Measurements from ENCODE around the gene PTTG1. TPM values are rescaled to one million over a fixed set of nuclear protein-coding genes. Genes with fewer than 3 reads are reported as not detected.

Gene PTTG1
- total and polyA plus RNA-seq, 2 donors, result 72.9 to 179 TPM

DNA sequence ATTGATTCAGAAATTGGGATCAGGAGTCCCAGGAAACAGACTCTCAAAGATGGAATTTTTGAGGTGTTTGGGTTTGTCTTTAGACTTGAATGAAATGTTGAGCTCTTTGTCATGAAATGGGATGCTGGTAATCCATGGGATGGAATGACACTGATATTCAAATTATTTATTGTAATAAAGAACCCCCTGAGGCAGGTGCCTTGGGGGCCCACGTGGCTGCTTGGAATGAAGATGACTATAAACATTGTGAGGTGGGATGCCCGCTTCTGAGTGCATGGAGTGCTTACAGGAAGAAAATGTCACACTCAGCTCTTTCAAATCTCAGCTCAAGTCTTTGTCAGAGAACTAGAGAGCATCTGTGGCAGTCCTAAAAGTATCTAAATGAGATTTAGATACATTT lies 41.6 kb upstream of the PTTG1 start:
- WGBS, result 95% methylated on average over 2 of the region's 2 CpGs
- no peak overlapping the region for H3K27ac ChIP-seq (ENCODE audit: low read depth in 1 of 2, low read length in 1 of 2)
- no peaks in the 10 kb centered on the region for H3K27me3 ChIP-seq (ENCODE audit: control insufficient read depth in 2 of 2, insufficient read depth in 1 of 2, low read length in 1 of 2)
- no peaks in the 10 kb centered on the region for H3K36me3 ChIP-seq (ENCODE audit: control insufficient read depth in 2 of 2, insufficient read depth in 2 of 2, low read length in 1 of 2)
- DNase-seq (ENCODE audit: low read depth in 6 of 9, low spot score in 9 of 9), result no peak
- H3K9me3 ChIP-seq (ENCODE audit: control insufficient read depth in 2 of 2, insufficient read depth in 1 of 2, low read length in 1 of 2), result no peaks in the 10 kb centered on the region
- H3K4me1 ChIP-seq (ENCODE audit: control insufficient read depth in 2 of 2, insufficient read depth in 2 of 2, low read length in 2 of 2), result no peaks in the 10 kb centered on the region
- no peak overlapping the region for H3K4me3 ChIP-seq (ENCODE audit: low read length in 2 of 2)

DNA sequence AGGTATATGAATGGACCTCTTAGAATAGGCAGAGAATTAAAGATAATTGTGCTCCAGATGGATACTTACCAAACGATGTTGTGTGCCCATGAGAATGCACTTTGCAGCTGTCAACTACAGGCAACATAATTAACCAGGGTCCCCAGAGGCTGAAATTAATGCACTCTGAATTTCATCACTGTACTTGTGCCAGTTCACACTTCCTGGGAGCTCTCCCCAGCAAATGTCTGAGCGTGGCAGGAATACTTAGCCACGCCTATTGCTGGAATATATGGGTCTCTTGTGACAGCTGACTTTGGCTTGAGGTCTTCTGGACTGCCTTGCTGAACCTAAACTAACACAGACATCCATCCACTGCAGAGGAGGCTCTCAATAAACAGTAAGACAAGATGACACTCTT lies 39.3 kb upstream of the PTTG1 start:
- WGBS, result 94% methylated on average over 3 of the region's 3 CpGs
- Histone ChIP-seq H3K27ac (ENCODE audit: low read depth in 1 of 2, low read length in 1 of 2) (no peak overlapping the region), H3K4me1 (ENCODE audit: control insufficient read depth in 2 of 2, insufficient read depth in 2 of 2, low read length in 2 of 2) (no peaks in the 10 kb centered on the region), H3K27me3 (ENCODE audit: control insufficient read depth in 2 of 2, insufficient read depth in 1 of 2, low read length in 1 of 2) (no peaks in the 10 kb centered on the region), H3K9me3 (ENCODE audit: control insufficient read depth in 2 of 2, insufficient read depth in 1 of 2, low read length in 1 of 2) (peaks cover 0 to 4% of the 10 kb centered on the region in 2 donors), H3K36me3 (ENCODE audit: control insufficient read depth in 2 of 2, insufficient read depth in 2 of 2, low read length in 1 of 2) (no peaks in the 10 kb centered on the region), H3K4me3 (ENCODE audit: low read length in 2 of 2) (no peak overlapping the region)
- DNase-seq (ENCODE audit: low read depth in 6 of 9, low spot score in 9 of 9), result no peak

DNA sequence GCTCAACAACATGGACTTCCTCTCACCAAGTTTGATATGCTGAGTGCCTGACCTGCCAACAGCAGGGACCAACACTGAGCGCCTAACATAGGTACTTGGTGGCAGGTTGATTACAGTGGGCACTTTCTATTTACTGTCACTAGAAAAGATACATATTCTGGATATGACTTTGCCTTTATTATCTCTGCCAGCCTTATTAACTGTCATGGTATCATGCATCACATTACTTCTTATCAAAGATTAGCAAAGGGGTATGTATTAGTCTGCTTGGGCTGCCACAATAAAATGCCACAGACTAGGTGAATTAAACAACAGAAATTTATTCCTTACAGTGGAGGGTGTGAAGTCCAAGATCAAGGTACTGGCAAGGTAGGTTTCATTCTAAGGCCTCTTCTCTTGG lies 37.0 kb upstream of the PTTG1 start:
- no peaks in the 10 kb centered on the region for H3K4me1 ChIP-seq (ENCODE audit: control insufficient read depth in 2 of 2, insufficient read depth in 2 of 2, low read length in 2 of 2)
- H3K36me3 ChIP-seq (ENCODE audit: control insufficient read depth in 2 of 2, insufficient read depth in 2 of 2, low read length in 1 of 2), result no peaks in the 10 kb centered on the region
- H3K27ac ChIP-seq (ENCODE audit: low read depth in 1 of 2, low read length in 1 of 2), result no peak overlapping the region
- WGBS, result 100% methylated on average over 1 of the region's 1 CpG
- H3K27me3 ChIP-seq (ENCODE audit: control insufficient read depth in 2 of 2, insufficient read depth in 1 of 2, low read length in 1 of 2), result no peaks in the 10 kb centered on the region
- no peak for DNase-seq (ENCODE audit: low read depth in 6 of 9, low spot score in 9 of 9)
- no peak overlapping the region for H3K4me3 ChIP-seq (ENCODE audit: low read length in 2 of 2)
- peaks cover 0 to 4% of the 10 kb centered on the region in 2 donors for H3K9me3 ChIP-seq (ENCODE audit: control insufficient read depth in 2 of 2, insufficient read depth in 1 of 2, low read length in 1 of 2)

DNA sequence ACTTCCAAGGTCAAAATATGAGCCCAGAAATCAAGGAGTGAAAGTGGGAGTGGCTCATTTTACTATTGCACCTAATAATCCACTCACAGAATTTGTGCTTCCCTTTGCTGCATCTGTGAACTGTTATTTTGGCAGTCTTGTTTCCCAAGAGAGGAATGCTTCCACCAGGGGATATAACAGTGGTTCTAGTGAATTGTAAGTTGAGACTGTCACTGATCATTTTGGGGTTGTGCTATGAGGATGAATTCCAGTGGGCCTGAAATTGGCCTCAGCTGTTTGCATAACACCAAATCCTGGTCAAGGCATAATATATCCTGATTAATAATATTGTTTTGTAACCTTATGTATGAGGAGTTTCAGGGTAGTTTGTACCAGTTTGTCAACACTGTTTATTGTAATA lies 36.2 kb upstream of the PTTG1 start:
- Histone ChIP-seq H3K27ac (ENCODE audit: low read depth in 1 of 2, low read length in 1 of 2) (no peak overlapping the region), H3K36me3 (ENCODE audit: control insufficient read depth in 2 of 2, insufficient read depth in 2 of 2, low read length in 1 of 2) (no peaks in the 10 kb centered on the region), H3K9me3 (ENCODE audit: control insufficient read depth in 2 of 2, insufficient read depth in 1 of 2, low read length in 1 of 2) (peaks cover 0 to 4% of the 10 kb centered on the region in 2 donors), H3K27me3 (ENCODE audit: control insufficient read depth in 2 of 2, insufficient read depth in 1 of 2, low read length in 1 of 2) (no peaks in the 10 kb centered on the region), H3K4me3 (ENCODE audit: low read length in 2 of 2) (no peak overlapping the region), H3K4me1 (ENCODE audit: control insufficient read depth in 2 of 2, insufficient read depth in 2 of 2, low read length in 2 of 2) (no peaks in the 10 kb centered on the region)
- DNase-seq (ENCODE audit: low read depth in 6 of 9, low spot score in 9 of 9), result no peak

DNA sequence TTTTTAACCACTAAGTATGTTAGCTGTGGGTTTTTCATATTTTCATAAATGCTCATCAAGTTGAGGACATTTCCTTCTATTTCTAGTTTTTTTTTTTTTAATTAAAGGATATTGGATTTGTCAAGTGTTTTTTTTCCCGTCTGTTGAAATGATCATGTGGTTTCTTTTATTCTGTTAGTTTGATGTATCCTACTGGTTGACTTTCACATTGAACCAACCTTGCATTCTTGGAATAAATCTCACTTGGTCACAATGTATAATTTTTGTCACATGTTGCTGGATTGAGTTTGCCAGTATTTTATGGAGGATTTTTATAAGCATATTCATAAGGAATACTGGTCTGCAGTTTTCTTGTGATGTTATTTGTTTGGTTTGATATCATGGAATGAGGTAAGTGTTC lies 34.2 kb upstream of the PTTG1 start:
- Histone ChIP-seq H3K27ac (ENCODE audit: low read depth in 1 of 2, low read length in 1 of 2) (no peak overlapping the region), H3K4me1 (ENCODE audit: control insufficient read depth in 2 of 2, insufficient read depth in 2 of 2, low read length in 2 of 2) (no peaks in the 10 kb centered on the region), H3K9me3 (ENCODE audit: control insufficient read depth in 2 of 2, insufficient read depth in 1 of 2, low read length in 1 of 2) (peaks cover 0 to 4% of the 10 kb centered on the region in 2 donors), H3K4me3 (ENCODE audit: low read length in 2 of 2) (no peak overlapping the region), H3K36me3 (ENCODE audit: control insufficient read depth in 2 of 2, insufficient read depth in 2 of 2, low read length in 1 of 2) (no peaks in the 10 kb centered on the region), H3K27me3 (ENCODE audit: control insufficient read depth in 2 of 2, insufficient read depth in 1 of 2, low read length in 1 of 2) (no peaks in the 10 kb centered on the region)
- WGBS, result 92% methylated on average over 1 of the region's 1 CpG
- DNase-seq (ENCODE audit: low read depth in 6 of 9, low spot score in 9 of 9), result no peak

DNA sequence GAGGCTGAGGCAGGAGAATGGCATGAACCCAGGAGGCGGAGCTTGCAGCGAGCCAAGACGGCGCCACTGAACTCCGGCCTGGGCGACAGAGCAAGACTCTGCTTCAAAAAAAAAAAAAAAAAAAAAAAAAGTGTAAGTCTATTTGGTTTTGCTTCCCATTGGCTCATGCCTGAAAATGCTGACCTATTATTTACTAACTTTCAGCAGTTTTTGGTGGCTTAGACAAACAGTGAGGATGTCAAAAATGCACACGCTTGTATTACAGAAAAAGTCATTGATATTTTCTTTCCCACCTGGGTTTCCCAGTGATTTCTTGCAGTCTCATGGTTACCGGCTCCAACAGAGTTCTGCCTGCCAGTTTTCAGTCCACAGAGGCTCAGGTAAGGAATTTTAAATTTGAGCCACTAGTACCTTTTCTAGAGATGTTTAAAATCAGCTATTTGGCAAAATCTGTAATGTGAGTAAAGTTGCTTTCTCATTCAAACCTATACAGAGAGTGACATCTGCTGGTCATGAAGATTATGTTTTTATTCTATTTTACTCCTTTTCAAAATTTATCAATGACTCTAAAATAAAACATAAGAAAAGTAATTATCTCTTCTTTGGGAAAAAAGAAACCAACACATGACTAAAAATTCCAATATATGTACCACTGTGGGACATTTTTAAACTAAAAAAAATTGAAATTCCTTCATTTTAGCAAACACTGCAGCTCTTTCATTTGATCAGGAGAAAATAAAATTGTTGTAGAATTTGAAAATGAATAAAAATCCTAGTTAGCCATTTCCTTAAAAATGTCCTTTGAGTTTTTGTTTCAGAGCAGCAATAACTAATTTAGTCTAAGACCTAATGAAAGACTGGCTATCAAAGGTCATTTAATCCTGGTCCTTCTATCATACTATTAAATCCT lies 30.6 kb upstream of the PTTG1 start:
- peaks cover 0 to 4% of the 10 kb centered on the region in 2 donors for H3K9me3 ChIP-seq (ENCODE audit: control insufficient read depth in 2 of 2, insufficient read depth in 1 of 2, low read length in 1 of 2)
- no peaks in the 10 kb centered on the region for H3K36me3 ChIP-seq (ENCODE audit: control insufficient read depth in 2 of 2, insufficient read depth in 2 of 2, low read length in 1 of 2)
- H3K4me3 ChIP-seq (ENCODE audit: low read length in 2 of 2), result no peak overlapping the region
- H3K4me1 ChIP-seq (ENCODE audit: control insufficient read depth in 2 of 2, insufficient read depth in 2 of 2, low read length in 2 of 2), result no peaks in the 10 kb centered on the region
- H3K27ac ChIP-seq (ENCODE audit: low read depth in 1 of 2, low read length in 1 of 2), result no peak overlapping the region
- WGBS, result 81% methylated on average over 8 of the region's 8 CpGs
- peak in 3 of 9 donors; percentile 32 to 50 (median 38) for DNase-seq (ENCODE audit: low read depth in 6 of 9, low spot score in 9 of 9)
- no peaks in the 10 kb centered on the region for H3K27me3 ChIP-seq (ENCODE audit: control insufficient read depth in 2 of 2, insufficient read depth in 1 of 2, low read length in 1 of 2)

DNA sequence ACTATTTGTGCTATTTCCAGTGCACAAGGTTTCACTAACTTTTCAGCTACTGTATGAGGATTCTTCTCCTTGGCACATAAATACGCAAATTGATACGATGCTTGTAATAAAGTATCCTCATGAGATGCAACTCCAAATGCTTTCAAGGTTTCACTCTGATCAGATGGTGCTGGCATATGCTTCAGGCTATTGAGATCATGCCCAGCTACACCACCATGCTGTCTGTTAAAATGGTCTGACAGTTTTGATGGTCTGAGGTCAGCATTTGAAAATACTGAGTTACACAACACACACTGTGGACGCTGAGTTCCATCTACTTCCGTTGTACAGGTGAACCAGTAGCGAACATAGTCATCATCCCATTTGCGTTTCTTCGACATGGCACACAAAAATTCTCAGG lies 26.5 kb upstream of the PTTG1 start:
- Histone ChIP-seq H3K4me3 (ENCODE audit: low read length in 2 of 2) (no peak overlapping the region), H3K36me3 (ENCODE audit: control insufficient read depth in 2 of 2, insufficient read depth in 2 of 2, low read length in 1 of 2) (no peaks in the 10 kb centered on the region), H3K4me1 (ENCODE audit: control insufficient read depth in 2 of 2, insufficient read depth in 2 of 2, low read length in 2 of 2) (peaks cover 5 to 8% of the 10 kb centered on the region in 2 donors), H3K27ac (ENCODE audit: low read depth in 1 of 2, low read length in 1 of 2) (no peak overlapping the region), H3K9me3 (ENCODE audit: control insufficient read depth in 2 of 2, insufficient read depth in 1 of 2, low read length in 1 of 2) (no peaks in the 10 kb centered on the region), H3K27me3 (ENCODE audit: control insufficient read depth in 2 of 2, insufficient read depth in 1 of 2, low read length in 1 of 2) (no peaks in the 10 kb centered on the region)
- WGBS, result 98% methylated on average over 7 of the region's 7 CpGs
- no peak for DNase-seq (ENCODE audit: low read depth in 6 of 9, low spot score in 9 of 9)

DNA sequence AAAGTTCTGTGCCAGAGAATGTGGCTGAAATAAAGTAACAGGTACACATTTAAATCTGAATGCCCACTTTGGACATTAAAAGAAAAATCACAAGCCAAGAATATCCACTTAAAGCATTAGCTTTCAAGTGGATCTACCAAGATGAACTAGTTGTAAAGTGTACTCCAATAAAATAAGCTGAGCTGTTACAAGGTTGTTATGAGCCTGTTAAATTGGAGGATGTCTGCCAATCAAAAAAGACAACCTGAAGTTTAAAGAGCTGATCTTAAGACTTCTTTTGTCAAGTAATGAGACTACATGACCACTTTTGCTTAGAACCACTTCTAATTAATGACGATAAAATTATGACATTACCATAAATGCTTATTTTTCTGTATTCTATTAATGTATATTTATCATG lies 24.2 kb upstream of the PTTG1 start:
- no peak for DNase-seq (ENCODE audit: low read depth in 6 of 9, low spot score in 9 of 9)
- H3K9me3 ChIP-seq (ENCODE audit: control insufficient read depth in 2 of 2, insufficient read depth in 1 of 2, low read length in 1 of 2), result no peaks in the 10 kb centered on the region
- H3K4me3 ChIP-seq (ENCODE audit: low read length in 2 of 2), result no peak overlapping the region
- 95% methylated on average over 1 of the region's 1 CpG for WGBS
- H3K4me1 ChIP-seq (ENCODE audit: control insufficient read depth in 2 of 2, insufficient read depth in 2 of 2, low read length in 2 of 2), result peaks cover 8 to 10% of the 10 kb centered on the region in 2 donors
- H3K36me3 ChIP-seq (ENCODE audit: control insufficient read depth in 2 of 2, insufficient read depth in 2 of 2, low read length in 1 of 2), result peaks cover 0 to 8% of the 10 kb centered on the region in 2 donors
- H3K27ac ChIP-seq (ENCODE audit: low read depth in 1 of 2, low read length in 1 of 2), result no peak overlapping the region
- H3K27me3 ChIP-seq (ENCODE audit: control insufficient read depth in 2 of 2, insufficient read depth in 1 of 2, low read length in 1 of 2), result no peaks in the 10 kb centered on the region

DNA sequence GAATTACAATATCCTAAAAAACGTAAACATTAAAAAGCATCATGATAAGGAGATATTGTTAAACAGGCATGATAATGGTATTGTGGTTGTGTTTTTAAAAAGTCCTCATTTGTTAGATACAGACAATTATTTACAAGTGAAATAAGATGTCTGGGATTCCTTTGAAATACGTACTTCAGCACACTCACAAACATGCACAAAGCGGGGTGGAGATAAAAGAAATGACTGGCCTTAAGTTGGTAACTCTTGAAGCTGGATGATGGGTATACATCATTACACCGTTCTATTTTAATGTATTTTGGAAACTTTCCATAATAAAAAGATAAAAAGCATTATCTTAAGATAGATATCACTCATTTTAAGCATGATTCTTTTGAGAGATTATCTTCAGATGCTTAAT lies 22.8 kb upstream of the PTTG1 start:
- Histone ChIP-seq H3K36me3 (ENCODE audit: control insufficient read depth in 2 of 2, insufficient read depth in 2 of 2, low read length in 1 of 2) (peaks cover 8 to 19% of the 10 kb centered on the region in 2 donors), H3K4me3 (ENCODE audit: low read length in 2 of 2) (no peak overlapping the region), H3K4me1 (ENCODE audit: control insufficient read depth in 2 of 2, insufficient read depth in 2 of 2, low read length in 2 of 2) (peaks cover 8 to 10% of the 10 kb centered on the region in 2 donors), H3K27me3 (ENCODE audit: control insufficient read depth in 2 of 2, insufficient read depth in 1 of 2, low read length in 1 of 2) (no peaks in the 10 kb centered on the region), H3K9me3 (ENCODE audit: control insufficient read depth in 2 of 2, insufficient read depth in 1 of 2, low read length in 1 of 2) (no peaks in the 10 kb centered on the region), H3K27ac (ENCODE audit: low read depth in 1 of 2, low read length in 1 of 2) (no peak overlapping the region)
- 85% methylated on average over 4 of the region's 4 CpGs for WGBS
- no peak for DNase-seq (ENCODE audit: low read depth in 6 of 9, low spot score in 9 of 9)

Measured in thymus (tissue), 11 donors.